HPDE6-E6E7 (cell line): Measurements from ENCODE around the gene PSMD3.
"Not testable (repeated sequence)": the region's sequence is repeated elsewhere in the genome, so short reads cannot be mapped to it uniquely, and the experiment has no call there.

Experiments
- DNase-seq: peaks from one replicate; pipeline ENCODE4 v3.0.0; 2011; ENCODE audit warnings: missing footprints; ENCODE audit errors: extremely low spot score

PSMD3 gene

DNA sequence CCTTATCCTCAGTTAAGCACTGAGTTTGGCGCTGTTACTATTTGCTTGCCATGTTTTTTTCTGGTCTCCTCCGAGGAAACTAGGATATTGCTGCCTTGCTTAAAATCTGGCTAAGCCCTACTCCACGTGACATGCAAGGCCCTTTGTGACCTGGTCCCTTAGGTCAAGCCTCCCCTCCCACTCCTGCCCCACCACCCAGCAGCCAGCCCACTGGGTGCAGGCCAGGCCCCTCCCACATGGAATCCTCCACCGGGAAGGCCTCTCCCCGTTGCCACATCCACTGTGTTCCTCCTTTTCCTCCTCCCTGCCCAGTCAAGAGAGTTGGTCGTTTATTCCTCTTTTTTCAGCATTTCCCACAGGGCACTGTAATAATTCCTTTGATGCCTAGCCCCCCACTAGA is 16.2 kb downstream of the PSMD3 start:
- no peak for DNase-seq

GRCh38 chr17:39997543-39997942 is 16.9 kb downstream of the PSMD3 start:
- no peak for DNase-seq

DNA sequence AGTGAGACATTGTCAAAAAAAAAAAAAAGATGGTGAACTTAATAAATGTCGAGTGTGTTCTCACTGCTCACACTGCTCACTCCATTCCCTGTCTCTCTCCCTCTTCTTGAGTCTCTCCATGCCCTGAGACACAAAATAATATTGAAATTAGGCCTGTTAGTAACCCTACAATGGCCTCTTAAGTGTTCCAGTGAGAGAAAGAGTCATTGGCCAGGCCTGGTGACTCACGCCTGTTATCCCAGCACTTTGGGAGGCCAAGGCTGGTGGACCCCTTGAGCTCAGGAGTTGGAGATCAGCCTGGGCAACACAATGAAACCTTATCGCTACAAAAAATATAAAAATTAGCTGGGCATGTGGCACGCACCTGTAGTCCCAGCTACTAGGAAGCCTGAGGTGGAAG is 18.5 kb downstream of the PSMD3 start:
- no peak for DNase-seq

- DNase-seq, result no peak
These were observed 19.6 kb downstream of the PSMD3 start for GRCh38 chr17:40000161-40000560.

- DNase-seq, result not testable (repeated sequence)
These were observed 20.7 kb downstream of the PSMD3 start for GRCh38 chr17:40001335-40001734.

- no peak for DNase-seq
These were observed 23.5 kb downstream of the PSMD3 start for GRCh38 chr17:40004072-40004471.

GRCh38 chr17:40004712-40005111 is 24.1 kb downstream of the PSMD3 start:
- DNase-seq, result no peak

- no peak for DNase-seq
These were observed 24.9 kb downstream of the PSMD3 start for GRCh38 chr17:40005520-40005919.

DNA sequence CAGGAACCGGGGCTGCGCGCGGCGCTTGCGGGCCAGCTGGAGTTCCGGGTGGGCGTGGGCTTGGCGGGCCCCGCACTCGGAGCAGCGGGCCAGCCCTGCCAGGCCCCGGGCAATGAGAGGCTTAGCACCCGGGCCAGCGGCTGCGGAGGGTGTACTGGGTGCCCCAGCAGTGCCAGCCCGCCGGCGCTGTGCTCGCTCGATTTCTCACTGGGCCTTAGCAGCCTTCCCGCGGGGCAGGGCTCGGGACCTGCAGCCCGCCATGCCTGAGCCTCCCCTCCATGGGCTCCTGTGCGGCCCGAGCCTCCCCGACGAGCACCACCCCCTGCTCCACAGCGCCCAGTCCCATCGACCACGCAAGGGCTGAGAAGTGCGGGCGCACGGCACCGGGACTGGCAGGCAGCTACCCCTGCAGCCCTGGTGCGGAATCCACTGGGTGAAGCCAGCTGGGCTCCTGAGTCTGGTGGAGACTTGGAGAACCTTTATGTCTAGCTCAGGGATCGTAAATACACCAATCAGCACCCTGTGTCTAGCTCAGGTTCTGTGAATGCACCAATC is 30.4 kb downstream of the PSMD3 start:
- not testable (repeated sequence) for DNase-seq

DNA sequence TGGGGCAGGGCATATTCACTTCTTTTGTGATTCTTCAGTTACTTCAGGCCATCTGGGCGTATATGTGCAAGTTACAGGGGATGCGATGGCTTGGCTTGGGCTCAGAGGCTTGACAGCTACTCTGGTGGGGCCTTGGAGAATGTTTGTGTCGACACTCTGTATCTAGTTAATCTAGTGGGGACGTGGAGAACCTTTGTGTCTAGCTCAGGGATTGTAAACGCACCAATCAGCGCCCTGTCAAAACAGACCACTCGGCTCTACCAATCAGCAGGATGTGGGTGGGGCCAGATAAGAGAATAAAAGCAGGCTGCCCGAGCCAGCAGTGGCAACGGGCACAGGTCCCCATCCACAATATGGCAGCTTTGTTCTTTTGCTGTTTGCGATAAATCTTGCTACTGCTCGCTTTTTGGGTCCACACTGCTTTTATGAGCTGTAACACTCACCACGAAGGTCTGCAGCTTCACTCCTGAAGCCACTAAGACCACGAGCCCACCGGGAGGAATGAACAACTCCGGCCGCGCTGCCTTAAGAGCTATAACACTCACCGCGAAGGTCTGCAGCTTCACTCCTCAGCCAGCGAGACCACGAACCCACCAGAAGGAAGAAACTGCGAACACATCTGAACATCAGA is 31.5 kb downstream of the PSMD3 start:
- not testable (repeated sequence) for DNase-seq

DNA sequence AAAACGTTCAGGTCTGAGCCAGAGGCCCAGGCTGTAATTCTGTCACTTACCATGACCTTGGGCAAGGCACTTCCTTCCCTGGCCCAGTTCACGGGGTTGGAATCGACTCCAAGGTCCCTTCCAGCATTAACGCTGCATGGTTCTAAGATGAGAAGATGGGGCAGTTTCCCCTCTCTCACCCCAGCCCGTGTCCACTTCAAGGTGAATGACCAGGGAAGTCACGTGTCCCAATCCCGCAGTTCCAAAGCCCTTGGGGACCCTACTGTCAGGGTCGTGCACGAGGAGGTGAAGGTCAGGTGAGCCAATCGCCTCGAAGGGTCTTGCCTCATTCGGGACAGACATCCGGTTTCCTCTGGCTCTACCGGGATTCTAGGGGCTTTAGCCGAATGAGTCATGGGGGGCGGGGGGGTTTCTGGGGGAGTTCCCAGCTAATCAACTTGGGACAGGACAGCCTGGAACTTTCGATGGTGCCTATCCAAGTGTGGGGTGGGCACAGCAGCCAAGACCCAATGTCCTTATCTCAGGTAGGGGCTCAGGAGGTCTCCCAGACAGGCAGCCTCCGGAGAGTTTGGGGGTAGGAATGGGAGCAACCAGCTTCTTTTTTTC is 33.9 kb downstream of the PSMD3 start:
- no peak for DNase-seq

GRCh38 chr17:40015005-40015997 is 34.7 kb downstream of the PSMD3 start, which contains the start of gene CSF3:
CSF3 (plus strand) TSS chr17:40015440; CDS start chr17:40015475, 35 bp downstream.
- DNase-seq, result no peak

DNA sequence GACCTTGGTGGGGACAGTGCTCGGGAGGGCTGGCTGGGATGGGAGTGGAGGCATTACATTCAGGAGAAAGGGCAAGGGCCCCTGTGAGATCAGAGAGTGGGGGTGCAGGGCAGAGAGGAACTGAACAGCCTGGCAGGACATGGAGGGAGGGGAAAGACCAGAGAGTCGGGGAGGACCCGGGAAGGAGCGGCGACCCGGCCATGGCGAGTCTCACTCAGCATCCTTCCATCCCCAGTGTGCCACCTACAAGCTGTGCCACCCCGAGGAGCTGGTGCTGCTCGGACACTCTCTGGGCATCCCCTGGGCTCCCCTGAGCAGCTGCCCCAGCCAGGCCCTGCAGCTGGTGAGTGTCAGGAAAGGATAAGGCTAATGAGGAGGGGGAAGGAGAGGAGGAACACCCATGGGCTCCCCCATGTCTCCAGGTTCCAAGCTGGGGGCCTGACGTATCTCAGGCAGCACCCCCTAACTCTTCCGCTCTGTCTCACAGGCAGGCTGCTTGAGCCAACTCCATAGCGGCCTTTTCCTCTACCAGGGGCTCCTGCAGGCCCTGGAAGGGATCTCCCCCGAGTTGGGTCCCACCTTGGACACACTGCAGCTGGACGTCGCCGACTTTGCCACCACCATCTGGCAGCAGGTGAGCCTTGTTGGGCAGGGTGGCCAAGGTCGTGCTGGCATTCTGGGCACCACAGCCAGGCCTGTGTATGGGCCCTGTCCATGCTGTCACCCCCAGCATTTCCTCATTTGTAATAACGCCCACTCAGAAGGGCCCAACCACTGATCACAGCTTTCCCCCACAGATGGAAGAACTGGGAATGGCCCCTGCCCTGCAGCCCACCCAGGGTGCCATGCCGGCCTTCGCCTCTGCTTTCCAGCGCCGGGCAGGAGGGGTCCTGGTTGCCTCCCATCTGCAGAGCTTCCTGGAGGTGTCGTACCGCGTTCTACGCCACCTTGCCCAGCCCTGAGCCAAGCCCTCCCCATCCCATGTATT is 35.7 kb downstream of the PSMD3 start:
- DNase-seq, result no peak

DNA sequence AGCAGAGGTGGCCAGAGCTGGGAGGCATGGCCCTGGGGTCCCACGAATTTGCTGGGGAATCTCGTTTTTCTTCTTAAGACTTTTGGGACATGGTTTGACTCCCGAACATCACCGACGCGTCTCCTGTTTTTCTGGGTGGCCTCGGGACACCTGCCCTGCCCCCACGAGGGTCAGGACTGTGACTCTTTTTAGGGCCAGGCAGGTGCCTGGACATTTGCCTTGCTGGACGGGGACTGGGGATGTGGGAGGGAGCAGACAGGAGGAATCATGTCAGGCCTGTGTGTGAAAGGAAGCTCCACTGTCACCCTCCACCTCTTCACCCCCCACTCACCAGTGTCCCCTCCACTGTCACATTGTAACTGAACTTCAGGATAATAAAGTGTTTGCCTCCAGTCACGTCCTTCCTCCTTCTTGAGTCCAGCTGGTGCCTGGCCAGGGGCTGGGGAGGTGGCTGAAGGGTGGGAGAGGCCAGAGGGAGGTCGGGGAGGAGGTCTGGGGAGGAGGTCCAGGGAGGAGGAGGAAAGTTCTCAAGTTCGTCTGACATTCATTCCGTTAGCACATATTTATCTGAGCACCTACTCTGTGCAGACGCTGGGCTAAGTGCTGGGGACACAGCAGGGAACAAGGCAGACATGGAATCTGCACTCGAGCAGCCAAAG is 36.9 kb downstream of the PSMD3 start:
- DNase-seq, result no peak

DNA sequence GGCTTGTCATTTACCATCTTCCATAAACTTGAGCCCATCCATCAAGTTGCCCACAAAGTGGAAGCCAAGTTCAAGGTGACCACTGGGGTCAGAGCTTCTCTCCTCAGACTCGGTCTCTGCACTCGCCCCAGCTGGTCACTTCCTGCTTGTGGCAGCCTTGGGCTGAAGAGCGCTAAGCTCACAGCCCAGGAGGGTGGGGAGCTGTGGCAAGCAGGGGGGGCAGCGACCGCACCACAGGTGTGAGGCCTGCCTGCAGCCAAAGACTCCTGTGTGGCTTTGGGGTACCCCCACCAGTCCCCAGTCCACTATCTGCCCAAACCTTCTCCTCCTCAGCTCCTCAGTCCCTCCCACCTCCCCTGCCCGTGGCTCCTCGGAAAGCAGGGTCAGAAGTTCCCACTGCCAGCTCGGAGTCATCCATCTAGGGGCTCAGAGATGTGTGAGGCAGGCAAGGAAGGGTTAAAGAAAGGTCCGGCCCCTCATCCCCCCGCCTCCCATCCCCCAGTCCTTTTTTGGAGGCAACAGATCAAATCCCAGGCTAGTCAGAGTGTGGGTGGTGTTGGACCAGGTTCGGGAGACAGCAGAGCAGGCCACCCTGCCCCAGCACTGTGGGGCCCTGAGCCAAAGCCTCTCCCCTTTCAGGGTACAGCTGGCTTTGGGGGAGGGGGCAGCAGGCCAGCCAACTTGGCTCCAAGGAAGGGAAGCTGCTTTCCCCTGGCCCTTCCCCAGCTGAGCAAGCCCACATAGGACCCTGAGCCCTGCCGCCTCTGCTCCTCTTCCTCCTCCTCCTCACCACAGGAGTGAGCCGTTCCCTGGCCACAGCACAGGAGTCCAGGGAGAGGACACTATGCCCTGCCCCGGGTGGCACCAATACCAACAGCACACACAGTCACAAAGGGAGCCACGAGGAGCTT is 37.9 kb downstream of the PSMD3 start:
- no peak for DNase-seq

DNA sequence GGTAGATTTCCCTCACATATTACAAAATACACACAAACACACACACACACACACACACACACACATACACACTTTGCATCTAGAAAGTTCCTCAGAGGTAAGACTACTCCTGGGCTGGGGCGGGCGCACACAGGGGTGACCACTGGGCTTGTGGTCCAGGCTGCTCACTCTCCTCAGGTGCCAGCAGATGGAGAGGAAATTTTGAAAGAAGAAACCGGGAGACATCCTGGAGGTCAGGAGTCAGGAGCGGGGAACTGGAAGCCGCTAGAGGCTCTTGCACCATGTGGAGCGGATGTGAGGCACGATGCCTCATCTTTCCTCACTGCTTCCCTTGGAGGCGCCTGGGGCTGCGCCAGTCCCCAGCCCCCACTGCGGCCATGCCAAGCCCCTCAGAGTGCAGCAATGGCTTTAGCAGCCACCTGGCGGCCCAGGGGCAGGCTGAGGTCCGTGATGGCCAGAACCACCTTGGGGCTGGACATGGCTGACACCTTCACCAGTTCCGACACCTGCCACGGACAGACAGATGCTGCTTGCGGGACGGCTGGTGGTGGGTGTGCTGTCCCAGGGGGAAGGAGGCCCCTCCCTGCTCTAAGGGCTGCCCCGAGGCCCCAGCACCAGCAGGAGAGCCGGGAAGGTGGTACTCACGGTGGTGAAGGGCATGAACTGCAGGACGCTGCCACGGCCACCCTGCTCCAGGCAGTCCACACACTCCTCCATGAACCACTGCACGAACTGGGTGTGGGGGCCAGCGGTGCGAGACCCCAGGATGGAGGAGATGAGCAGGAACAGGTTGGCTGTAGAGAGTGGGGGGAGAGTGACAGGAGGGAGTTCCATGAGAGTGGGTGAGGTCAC is 38.8 kb downstream of the PSMD3 start:
- peak; percentile 81 for DNase-seq

GRCh38 chr17:40020146-40020545 is 39.5 kb downstream of the PSMD3 start:
- no peak for DNase-seq

DNA sequence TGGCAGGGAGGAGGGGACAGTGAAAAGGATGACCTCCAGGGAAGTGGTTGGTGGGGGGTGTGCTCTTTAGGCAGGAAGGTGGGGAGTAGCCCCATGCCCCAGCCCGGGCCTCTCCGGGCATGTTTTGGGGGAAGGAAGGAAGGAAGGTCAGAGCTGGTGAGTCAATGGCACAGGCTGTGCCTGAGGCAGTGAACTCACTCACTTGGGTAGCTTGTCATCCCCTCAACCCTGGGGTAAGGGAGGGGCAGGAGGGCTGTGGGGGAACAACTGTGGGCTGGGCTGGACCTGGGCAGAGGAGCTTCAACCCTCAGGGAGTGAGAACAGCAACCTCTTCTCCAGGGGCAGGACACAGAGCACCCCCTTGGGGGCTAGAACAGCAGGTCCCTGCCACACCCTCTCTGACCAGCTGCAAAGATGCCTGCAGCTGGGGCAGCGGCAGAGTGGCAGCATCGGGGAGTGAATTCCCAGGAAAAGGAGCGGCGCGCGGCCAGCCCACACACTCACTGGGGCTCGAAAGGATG is 40.9 kb downstream of the PSMD3 start:
- peak; percentile 94 for DNase-seq
